Measurements from ENCODE around the gene AP4M1.

Gene AP4M1

GRCh38 chr7:100157334-100158228 is 56.1 kb downstream of the AP4M1 start:
- peak overlapping the region; percentile 60 for H3K4me3 ChIP-seq (ENCODE audit: low read depth, low read length)
